NOMO-1 treated with DMSO at 0.1 percent for 48 hours (cell line): Measurements from ENCODE around the gene RBM33.

Source experiments
- DNase-seq: peaks from one replicate; lab custom pipeline; 2025; ENCODE audit not compliant: unreplicated experiment; lab: John Stamatoyannopoulos, UW

Gene RBM33

GRCh38 chr7:155744971-155745683 lies 100.7 kb downstream of the RBM33 start:
- no peak for DNase-seq

GRCh38 chr7:155745737-155746136 lies 101.3 kb downstream of the RBM33 start:
- no peak for DNase-seq

- no peak for DNase-seq
Measured at GRCh38 chr7:155746188-155746587, 101.7 kb downstream of the RBM33 start.

DNA sequence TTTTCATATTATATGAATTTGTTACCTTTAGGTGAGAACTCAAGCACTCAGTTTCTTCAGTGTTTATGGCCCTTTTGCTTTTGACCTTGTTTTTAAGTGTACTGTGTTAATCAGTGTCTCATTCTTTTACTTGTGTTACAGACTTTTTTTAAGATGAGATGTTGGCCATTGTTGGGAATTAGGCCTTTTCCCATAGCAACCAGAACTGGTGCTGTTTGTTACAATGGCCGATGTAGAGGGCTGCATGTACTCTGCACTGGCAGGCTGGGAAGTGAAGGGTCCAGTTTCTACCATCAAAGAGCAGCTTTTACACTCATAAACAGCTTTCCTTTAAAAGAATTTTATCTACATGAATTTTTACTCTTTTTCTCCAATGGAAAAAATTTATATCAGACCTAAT lies 102.7 kb downstream of the RBM33 start:
- DNase-seq = no peak

DNA sequence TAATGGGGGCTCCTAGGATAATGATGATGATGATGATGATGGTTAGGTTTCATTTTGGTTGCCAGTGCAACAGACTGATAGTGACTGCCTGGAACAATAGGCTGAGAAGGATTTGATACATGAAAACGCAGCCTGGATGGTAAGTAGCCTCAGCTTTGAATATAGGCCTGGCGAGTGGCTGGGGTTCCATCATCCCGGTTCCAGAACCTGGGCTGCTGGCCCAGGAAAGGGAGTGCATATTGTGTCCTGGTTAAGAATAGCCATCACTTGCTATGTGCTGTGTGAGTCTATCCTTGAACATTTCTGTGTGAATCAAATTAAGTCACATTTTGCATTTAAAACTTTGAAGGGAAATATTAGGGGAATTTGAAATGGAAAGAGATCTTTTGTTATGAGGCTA lies 105.1 kb downstream of the RBM33 start:
- DNase-seq = no peak

DNA sequence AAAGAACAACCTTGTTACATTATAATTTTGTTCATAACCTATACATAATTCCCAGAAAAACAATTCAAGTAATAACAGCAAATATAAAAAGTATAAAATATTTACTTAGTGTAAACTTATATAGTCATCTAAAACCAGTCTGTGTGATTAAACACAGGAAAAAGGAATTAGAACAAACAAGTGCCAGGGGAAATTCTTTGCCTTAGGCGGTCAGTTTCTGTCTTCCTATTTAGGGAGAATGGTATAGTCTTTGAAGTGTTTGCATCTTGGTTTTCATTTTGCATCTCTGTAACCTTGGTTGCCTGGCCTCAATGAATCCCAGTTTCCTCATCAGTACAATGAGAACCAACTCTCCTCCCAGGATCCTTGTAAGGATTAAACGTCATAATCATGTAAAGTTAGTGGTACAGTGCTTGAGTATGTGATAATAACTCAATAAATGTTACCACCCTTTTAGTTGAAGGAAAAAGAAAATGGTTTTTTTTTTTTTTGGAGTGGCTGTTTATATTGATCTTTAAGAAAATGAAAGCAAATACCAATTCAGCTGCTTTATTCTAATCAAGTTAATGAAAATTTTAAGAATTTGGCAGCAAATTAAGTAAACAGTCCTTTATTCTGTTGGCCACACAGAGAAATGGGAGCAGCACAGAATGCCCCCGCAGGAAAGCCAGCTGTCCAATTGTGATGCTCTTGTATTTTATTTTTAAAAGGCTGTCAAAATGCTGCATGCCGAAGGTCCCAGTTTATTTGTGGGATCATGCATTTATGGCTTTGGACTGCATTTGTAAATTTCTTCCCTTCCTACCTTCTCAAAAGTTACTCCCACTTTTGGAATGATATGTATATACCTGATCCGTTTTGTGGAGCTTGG lies 106.0 kb downstream of the RBM33 start:
- no peak for DNase-seq

DNA sequence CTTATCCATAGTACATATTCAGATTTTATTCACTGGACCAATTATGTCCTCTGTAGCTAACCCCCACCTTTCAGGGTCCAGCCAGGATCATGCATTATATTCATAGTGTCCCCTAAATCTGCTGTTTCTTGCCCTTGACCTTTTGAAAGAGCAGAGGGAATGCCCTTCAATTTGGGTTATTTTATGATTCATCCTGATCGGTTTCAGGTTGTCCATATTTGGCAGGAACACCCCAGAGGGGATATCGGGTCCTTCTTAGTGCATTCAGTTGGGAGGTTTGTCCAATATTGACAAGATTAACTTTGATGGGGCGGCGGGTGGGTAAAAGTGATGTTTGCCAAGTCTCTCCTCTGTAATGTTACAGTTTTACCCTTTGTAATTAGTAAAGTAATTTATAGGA lies 106.9 kb downstream of the RBM33 start:
- DNase-seq = no peak

DNA sequence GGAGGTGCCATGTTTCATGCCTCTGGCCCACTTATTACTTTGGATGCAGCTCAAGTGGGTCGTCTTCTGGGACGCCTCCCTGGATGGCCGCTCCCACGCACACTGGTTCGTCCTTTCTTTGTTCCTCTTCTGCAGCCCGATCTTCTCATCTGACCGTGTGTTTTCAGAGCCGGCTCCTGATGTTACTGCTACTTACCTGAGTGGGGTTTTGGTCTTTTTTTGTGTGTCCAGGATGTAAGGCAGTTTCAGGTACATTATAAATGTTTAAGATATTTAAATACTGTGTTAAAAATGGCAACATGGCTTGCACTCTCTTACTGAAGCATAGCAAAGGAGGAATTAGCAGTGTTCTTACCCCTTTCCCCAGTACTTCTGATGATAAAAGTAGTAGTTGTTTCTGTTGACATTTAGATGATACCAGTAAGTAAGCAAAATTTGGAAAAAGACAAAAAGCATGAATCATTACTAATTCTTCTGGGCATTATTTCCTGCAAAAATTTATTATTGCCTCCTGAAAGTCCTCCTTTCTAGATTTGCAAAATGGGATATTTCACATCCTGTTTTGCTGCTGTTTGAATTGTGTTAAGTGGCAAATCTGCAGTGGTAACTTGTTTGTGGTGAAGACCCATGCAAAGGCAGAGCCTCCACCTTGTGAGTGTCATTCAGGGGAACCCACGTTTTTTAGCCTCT lies 108.4 kb downstream of the RBM33 start:
- no peak for DNase-seq

DNA sequence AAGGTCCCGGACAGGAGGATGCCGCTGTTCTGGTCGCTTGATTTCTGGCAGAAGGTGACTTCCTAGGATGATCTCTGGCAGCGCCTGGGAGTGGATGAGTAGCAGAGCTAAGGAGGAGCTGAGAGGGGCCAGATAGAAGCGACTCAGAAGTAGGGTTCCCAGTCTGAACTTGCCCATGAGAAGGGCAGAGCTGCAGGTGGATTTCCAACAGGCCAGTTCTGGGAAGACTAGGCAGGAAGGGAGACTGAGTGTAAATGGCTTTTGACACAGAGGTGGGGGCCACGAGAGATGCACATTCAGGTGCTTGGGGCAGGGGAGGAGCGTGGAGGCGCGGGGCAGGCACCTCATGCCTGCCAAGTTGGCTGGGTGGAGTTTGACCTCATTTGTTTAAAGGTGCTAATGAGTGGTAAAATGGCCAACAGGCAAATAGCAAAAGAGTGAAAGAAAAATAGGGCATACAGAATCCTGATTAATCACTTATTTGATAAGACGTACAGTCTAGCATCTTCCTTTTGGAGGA lies 109.0 kb downstream of the RBM33 start:
- DNase-seq = no peak

DNA sequence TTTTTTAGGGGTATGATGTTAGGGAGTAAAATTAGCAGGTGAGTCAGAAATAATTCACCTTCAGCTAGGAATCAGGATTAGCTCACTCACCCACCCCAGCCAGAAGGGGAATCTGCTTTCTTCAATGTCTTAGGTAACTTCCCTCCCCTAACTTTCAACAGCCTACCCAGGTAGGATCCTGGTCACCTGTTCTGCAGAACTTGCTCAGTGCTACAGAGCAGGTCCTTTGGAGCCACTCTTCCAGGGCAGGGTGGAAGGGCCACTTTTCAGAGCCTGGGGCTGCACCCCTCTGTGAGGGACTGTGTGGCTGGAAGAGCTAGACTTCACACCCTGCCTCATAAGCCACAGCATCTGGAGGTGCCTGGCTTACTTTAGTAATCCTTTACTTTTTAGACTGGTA lies 109.7 kb downstream of the RBM33 start:
- no peak for DNase-seq

GRCh38 chr7:155755026-155755425 lies 110.6 kb downstream of the RBM33 start:
- DNase-seq = no peak

GRCh38 chr7:155756322-155756721 lies 111.9 kb downstream of the RBM33 start:
- DNase-seq = peak; percentile 73

GRCh38 chr7:155758348-155758747 lies 113.9 kb downstream of the RBM33 start:
- no peak for DNase-seq

DNA sequence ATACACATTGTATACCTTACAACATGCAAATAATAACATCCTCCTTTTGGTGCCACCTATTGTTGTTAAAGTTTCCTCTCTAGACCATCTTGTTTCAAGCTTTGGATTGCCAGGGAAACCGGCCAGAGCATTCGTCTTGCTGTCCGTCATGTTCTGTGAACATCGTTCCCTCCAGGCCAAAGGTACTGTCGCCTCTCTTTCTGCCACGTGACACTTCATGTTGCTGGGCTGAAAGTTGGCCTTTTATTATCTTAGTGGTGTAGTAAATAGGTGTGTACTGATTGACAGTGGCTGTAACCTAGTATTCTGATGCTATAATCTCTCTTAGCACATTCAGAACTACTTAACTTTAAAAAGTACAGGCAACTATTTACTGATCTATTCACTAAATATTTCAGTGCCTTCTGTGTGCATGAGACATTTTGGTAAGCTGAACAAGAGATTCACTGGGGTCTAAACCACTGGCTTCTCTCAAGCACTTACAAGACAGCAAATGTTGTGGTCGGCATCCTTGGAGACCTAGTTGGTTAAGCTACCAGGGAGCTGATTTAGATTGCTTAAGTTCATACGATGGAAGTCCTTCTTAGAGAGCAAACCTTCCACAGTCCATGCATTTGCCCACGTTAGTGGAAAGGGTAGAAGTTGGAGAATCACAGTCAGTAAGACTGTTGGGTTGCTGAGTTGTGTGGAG lies 115.4 kb downstream of the RBM33 start:
- no peak for DNase-seq

DNA sequence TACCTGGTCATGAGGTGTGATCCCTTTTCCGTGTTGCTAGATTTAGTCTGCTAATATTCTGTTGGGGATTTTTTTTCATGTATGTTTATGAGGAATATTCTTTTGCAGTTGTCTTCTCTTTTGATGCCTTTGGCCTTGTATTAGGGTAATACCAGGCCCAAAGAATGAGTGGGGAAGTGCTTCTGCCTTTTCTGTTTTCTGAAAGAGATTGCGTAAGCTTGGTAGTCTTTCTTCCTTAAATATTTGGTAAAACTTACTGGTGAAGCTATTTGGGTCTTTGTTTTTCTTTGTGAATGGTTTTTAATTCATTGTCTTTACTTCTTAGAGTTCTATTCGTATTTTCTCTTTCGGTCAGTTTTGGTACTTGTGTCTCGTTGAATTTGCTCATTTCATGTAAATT lies 116.7 kb downstream of the RBM33 start:
- peak; percentile 47 for DNase-seq

GRCh38 chr7:155762036-155762435 lies 117.6 kb downstream of the RBM33 start:
- no peak for DNase-seq

GRCh38 chr7:155762655-155763054 lies 118.2 kb downstream of the RBM33 start:
- DNase-seq = no peak

GRCh38 chr7:155763122-155763521 lies 118.7 kb downstream of the RBM33 start:
- no peak for DNase-seq

GRCh38 chr7:155763691-155764437 lies 119.4 kb downstream of the RBM33 start:
- DNase-seq = no peak

GRCh38 chr7:155764438-155764793 lies 120.0 kb downstream of the RBM33 start:
- DNase-seq = no peak
